Measurements from ENCODE around the gene SHISA5. TPM values are rescaled to one million over a fixed set of nuclear protein-coding genes. Genes with fewer than 3 reads are reported as not detected.

The SHISA5 gene
- total RNA-seq, 1 donor from 2014 or later: 59.2 TPM

Other genes starting within 250 kb of the SHISA5 start
- gene NME6, start 202.8 kb downstream of the SHISA5 start, total RNA-seq (ENCODE audit: insufficient read depth, low replicate concordance): 19.7 TPM
- not detected for gene SPINK8, start 170.5 kb downstream of the SHISA5 start, total RNA-seq (ENCODE audit: insufficient read depth, low replicate concordance)
- gene FBXW12, start 132.0 kb downstream of the SHISA5 start, total RNA-seq (ENCODE audit: insufficient read depth, low replicate concordance): 6.0 TPM
- gene PLXNB1, start 74.1 kb downstream of the SHISA5 start, total RNA-seq (ENCODE audit: insufficient read depth, low replicate concordance): 68.6 TPM
- 4.8 TPM for gene CCDC51, start 64.1 kb downstream of the SHISA5 start, total RNA-seq (ENCODE audit: insufficient read depth, low replicate concordance)
- gene TMA7, start 63.9 kb downstream of the SHISA5 start, total RNA-seq (ENCODE audit: insufficient read depth, low replicate concordance): 135 TPM
- 9.4 TPM for gene ATRIP, start 57.4 kb downstream of the SHISA5 start, total RNA-seq (ENCODE audit: insufficient read depth, low replicate concordance)
- 13.2 TPM for gene PFKFB4, start 52.6 kb upstream of the SHISA5 start, total RNA-seq (ENCODE audit: insufficient read depth, low replicate concordance)
- 1.9 TPM for gene UCN2, start 59.6 kb upstream of the SHISA5 start, total RNA-seq (ENCODE audit: insufficient read depth, low replicate concordance)
- 65.0 TPM for gene COL7A1, start 91.2 kb upstream of the SHISA5 start, total RNA-seq (ENCODE audit: insufficient read depth, low replicate concordance)
- 97.5 TPM for gene UQCRC1, start 105.5 kb upstream of the SHISA5 start, total RNA-seq (ENCODE audit: insufficient read depth, low replicate concordance)
- not detected for gene TMEM89, start 117.6 kb upstream of the SHISA5 start, total RNA-seq (ENCODE audit: insufficient read depth, low replicate concordance)
- 4.8 TPM for gene SLC26A6, start 131.3 kb upstream of the SHISA5 start, total RNA-seq (ENCODE audit: insufficient read depth, low replicate concordance)
- gene CELSR3, start 158.7 kb upstream of the SHISA5 start, total RNA-seq (ENCODE audit: insufficient read depth, low replicate concordance): 3.4 TPM
- 7.9 TPM for gene NCKIPSD, start 181.7 kb upstream of the SHISA5 start, total RNA-seq (ENCODE audit: insufficient read depth, low replicate concordance)
- gene IP6K2, start 213.0 kb upstream of the SHISA5 start, total RNA-seq (ENCODE audit: insufficient read depth, low replicate concordance): 46.5 TPM

Data from umbilical cord (tissue), 1 donor.